Naive thymus-derived CD4-positive, alpha-beta T cell (primary cell): Measurements from ENCODE around the gene FAH. TPM values are rescaled to one million over a fixed set of nuclear protein-coding genes. Genes with fewer than 3 reads are reported as not detected.

ENCODE experiments used
- ATAC-seq: fragments of 150-1000 bp; cut with Tn5 transposase; 2 replicates; pipeline ENCODE4 v1.10.0; 2021; ENCODE audit warnings: mild to moderate bottlenecking, moderate library complexity
- CTCF ChIA-PET: fragments of 350-600 bp; sonication (Branson Sonifier 250); formaldehyde crosslinking; loops from one replicate; lab custom pipeline; 2021; ENCODE audit warnings: antibody characterized with exemption; lab: Charles Lee
- POLR2A ChIA-PET: fragments of 350-600 bp; sonication (Branson Sonifier 250); formaldehyde crosslinking; loops from one replicate; lab custom pipeline; 2021; ENCODE audit warnings: antibody characterized with exemption, inconsistent platforms; lab: Charles Lee
- DNase-seq, 9 donors: peaks; one replicate each; pipeline versions ENCODE4 v3.0.0 to v3.0.0-alpha.2; 2020 to 2022; ENCODE audit warnings: mixed read lengths in 1 of 9
- H3K27ac ChIP-seq: one replicate; pipeline ENCODE4 v1.7.0; 2013; ENCODE audit warnings: mild to moderate bottlenecking, low read depth, low read length, moderate library complexity
- H3K27me3 ChIP-seq, 2 donors: one replicate each; pipeline ENCODE4 v1.7.0; 2013; ENCODE audit warnings: low read length in 2 of 2, mild to moderate bottlenecking in 2 of 2, moderate library complexity in 2 of 2; ENCODE audit not compliant: control insufficient read depth in 2 of 2, insufficient read depth in 2 of 2
- H3K36me3 ChIP-seq, 3 experiments: 1 replicate in 2 of 3; 2 replicates in 1 of 3; pipeline ENCODE4 v1.7.0; 2013; ENCODE audit warnings: low read length in 3 of 3, mild to moderate bottlenecking in 3 of 3, moderate library complexity in 1 of 3; ENCODE audit not compliant: insufficient read depth in 3 of 3, control insufficient read depth in 2 of 3
- H3K4me1 ChIP-seq, 2 donors: one replicate each; pipeline ENCODE4 v1.7.0; 2013; ENCODE audit warnings: low read length in 2 of 2, mild to moderate bottlenecking in 2 of 2, moderate library complexity in 1 of 2; ENCODE audit not compliant: control insufficient read depth in 2 of 2, insufficient read depth in 2 of 2
- H3K4me3 ChIP-seq: 2 replicates; pipeline ENCODE4 v1.7.0; 2013; ENCODE audit warnings: mild to moderate bottlenecking, low read length
- H3K9me3 ChIP-seq, 3 experiments: 1 replicate in 2 of 3; 2 replicates in 1 of 3; pipeline ENCODE4 v1.7.0; 2013; ENCODE audit warnings: low read length in 3 of 3; ENCODE audit not compliant: control insufficient read depth in 2 of 3
- H3K27ac Mint-ChIP-seq, 9 donors: one replicate each; pipeline ENCODE4 v1.8.0; 2020 to 2022; ENCODE audit warnings: mixed read lengths in 9 of 9, mild to moderate bottlenecking in 8 of 9, moderate library complexity in 5 of 9, inconsistent platforms in 2 of 9
- H3K27me3 Mint-ChIP-seq, 5 donors: one replicate each; pipeline ENCODE4 v1.8.0; 2021 to 2022; ENCODE audit warnings: mixed read lengths in 5 of 5, mild to moderate bottlenecking in 1 of 5
- H3K36me3 Mint-ChIP-seq, 5 donors: one replicate each; pipeline ENCODE4 v1.8.0; 2020 to 2022; ENCODE audit warnings: mixed read lengths in 5 of 5, mild to moderate bottlenecking in 3 of 5, inconsistent platforms in 1 of 5
- H3K4me1 Mint-ChIP-seq, 7 donors: one replicate each; pipeline ENCODE4 v1.8.0; 2020 to 2022; ENCODE audit warnings: mixed read lengths in 7 of 7, mild to moderate bottlenecking in 3 of 7, inconsistent platforms in 1 of 7
- H3K4me3 Mint-ChIP-seq, 10 donors: one replicate each; pipeline ENCODE4 v1.8.0; 2020 to 2022; ENCODE audit warnings: mild to moderate bottlenecking in 10 of 10, mixed read lengths in 10 of 10, moderate library complexity in 6 of 10, inconsistent platforms in 2 of 10
- H3K9me3 Mint-ChIP-seq, 11 donors: one replicate each; pipeline ENCODE4 v1.8.0; 2020 to 2022; ENCODE audit warnings: mixed read lengths in 11 of 11, mild to moderate bottlenecking in 4 of 11, inconsistent platforms in 1 of 11, moderate library complexity in 1 of 11
- intact Hi-C, 2 donors: fragments of 100-400 bp; cut with micrococcal nuclease; formaldehyde crosslinking; loops; one replicate each; pipeline ENCODE4 v1.15.1; 2023
- polyA plus RNA-seq, 2 donors: library from polyadenylated mRNA; unstranded; fragments of 300-500 nt; fragmentation: Illumina TruSeq; gene quantifications; one replicate each; pipeline ENCODE4 v1.2.3, GENCODE V29; 2021
- total RNA-seq, 6 experiments: library from RNA in 5 of 6; stranded (reverse) in 5 of 6; gene quantifications; 1 replicate in 5 of 6; 2 replicates in 1 of 6; pipeline ENCODE4 v1.2.3 and lab custom pipeline; 2021 to 2026

The FAH gene
- total and polyA plus RNA-seq, 7 experiments from 2014 or later, result 4.8 to 58.3 (median 6.8) TPM

GRCh38 chr15:80234883-80235282 lies 82.1 kb downstream of the FAH start:
- peak in 5 of 9 donors; percentile 4 to 41 (median 21) for DNase-seq
- Mint-ChIP-seq H3K27ac (no peak overlapping the region), H3K27me3 (peaks cover 18 to 36% (median 27%) of the 10 kb centered on the region in 5 donors), H3K9me3 (peaks cover 0 to 3% (median 0%) of the 10 kb centered on the region in 11 donors), H3K36me3 (no peaks in the 10 kb centered on the region), H3K4me3 (no peak overlapping the region), H3K4me1 (no peaks in the 10 kb centered on the region)
- no peaks in the 10 kb centered on the region for H3K4me1 ChIP-seq
- no peaks in the 10 kb centered on the region for H3K27me3 ChIP-seq
- H3K9me3 ChIP-seq, result no peaks in the 10 kb centered on the region
- H3K4me3 ChIP-seq, result no peak overlapping the region
- no peak overlapping the region for H3K27ac ChIP-seq
- ATAC-seq, result peak; percentile 52
- no peaks in the 10 kb centered on the region for H3K36me3 ChIP-seq
- POLR2A ChIA-PET, result no interaction called here
- CTCF ChIA-PET, result interaction anchor here (1.0 kb wide), 1 partner anchor 853 kb away, joined by 3 read pairs; no protein-coding TSS in a partner anchor
- intact Hi-C loops, result no loop called here

Other genes with a start within 250 kb of the FAH start
- 100 to 1,000 TPM in 1 of 5 experiments, 10 to 100 TPM in 4; 27.3 to 119 (median 31.0) TPM for gene BCL2A1, start 181.8 kb upstream of the FAH start, total RNA-seq
- 10 to 100 TPM; 28.1 to 29.4 TPM for gene BCL2A1, start 181.8 kb upstream of the FAH start, polyA plus RNA-seq
- 100 to 1,000 TPM in 1 of 5 experiments, 10 to 100 TPM in 4; 51.0 to 113 (median 65.5) TPM for gene ZFAND6, start 93.3 kb upstream of the FAH start, total RNA-seq
- gene ZFAND6, start 93.3 kb upstream of the FAH start, polyA plus RNA-seq, result 100 to 1,000 TPM in 1 of 2 donors, 10 to 100 TPM in 1; 89.2 to 105 TPM
- not detected for gene CTXND1, start 99.2 kb downstream of the FAH start, total RNA-seq
- not detected for gene CTXND1, start 99.2 kb downstream of the FAH start, polyA plus RNA-seq